HG03460 (cell line): ENCODE data around the gene AMPD1.

Source experiments
- ATAC-seq: cut with Tn5 transposase; IDR thresholded peaks from one replicate; pipeline ENCODE4 v1.9.1; 2021; ENCODE audit not compliant: unreplicated experiment

AMPD1 gene

GRCh38 chr1:114695430-114696058 is at the start of gene AMPD1:
Gene AMPD1 (minus strand): TSS chr1:114695546. CDS start chr1:114695471, 75 bp downstream.
- ATAC-seq, result no peak

- no peak for ATAC-seq
Observed at GRCh38 chr1:114741963-114742746, 46.8 kb upstream of the AMPD1 start.

GRCh38 chr1:114740331-114740730 is 45.0 kb upstream of the AMPD1 start:
- ATAC-seq, result no peak

- ATAC-seq, result no peak
Observed at GRCh38 chr1:114737314-114737849, 42.0 kb upstream of the AMPD1 start.

- ATAC-seq, result no peak
Observed at GRCh38 chr1:114735479-114735878, 40.1 kb upstream of the AMPD1 start.

GRCh38 chr1:114729782-114730181 is 34.4 kb upstream of the AMPD1 start:
- ATAC-seq, result no peak

GRCh38 chr1:114728553-114728952 is 33.2 kb upstream of the AMPD1 start:
- ATAC-seq, result no peak

- ATAC-seq, result no peak
Observed at GRCh38 chr1:114725230-114725629, 29.9 kb upstream of the AMPD1 start.

- ATAC-seq, result no peak
Observed at GRCh38 chr1:114723915-114724314, 28.6 kb upstream of the AMPD1 start.

- no peak for ATAC-seq
Observed at GRCh38 chr1:114723457-114723856, 28.1 kb upstream of the AMPD1 start.

GRCh38 chr1:114720492-114720891 is 25.1 kb upstream of the AMPD1 start:
- ATAC-seq, result no peak

GRCh38 chr1:114719424-114719787 is 24.1 kb upstream of the AMPD1 start:
- ATAC-seq, result no peak

GRCh38 chr1:114718661-114719423 is 23.5 kb upstream of the AMPD1 start:
- ATAC-seq, result no peak

GRCh38 chr1:114716304-114717170 is 21.2 kb upstream of the AMPD1 start, which contains the start of gene NRAS:
Gene NRAS (minus strand): TSS chr1:114716771. CDS start chr1:114716160, 611 bp downstream.
- peak; percentile 94 for ATAC-seq

- no peak for ATAC-seq
Observed at GRCh38 chr1:114715952-114716303, 20.6 kb upstream of the AMPD1 start.

- no peak for ATAC-seq
Observed at GRCh38 chr1:114712977-114713376, 17.6 kb upstream of the AMPD1 start.

GRCh38 chr1:114710360-114710759 is 15.0 kb upstream of the AMPD1 start:
- no peak for ATAC-seq

- ATAC-seq, result no peak
Observed at GRCh38 chr1:114707604-114708003, 12.3 kb upstream of the AMPD1 start.

GRCh38 chr1:114703242-114703641 is 7.9 kb upstream of the AMPD1 start:
- no peak for ATAC-seq

- ATAC-seq, result no peak
Observed at GRCh38 chr1:114702737-114703136, 7.4 kb upstream of the AMPD1 start.

GRCh38 chr1:114701931-114702330 is 6.6 kb upstream of the AMPD1 start:
- ATAC-seq, result no peak
